ENCODE measurements around the gene PNMT. TPM values are rescaled to one million over a fixed set of nuclear protein-coding genes. Genes with fewer than 3 reads are reported as not detected.
A peak's percentile ranks its signal among the peaks of the same experiment; 100 is the strongest.
"Not testable (repeated sequence)": the region's sequence is repeated elsewhere in the genome, so short reads cannot be mapped to it uniquely, and the experiment has no call there.

Gene PNMT
- total RNA-seq, 1 donor from 2014 or later, result 3.3 TPM

- TF ChIP-seq, protein P1, sequence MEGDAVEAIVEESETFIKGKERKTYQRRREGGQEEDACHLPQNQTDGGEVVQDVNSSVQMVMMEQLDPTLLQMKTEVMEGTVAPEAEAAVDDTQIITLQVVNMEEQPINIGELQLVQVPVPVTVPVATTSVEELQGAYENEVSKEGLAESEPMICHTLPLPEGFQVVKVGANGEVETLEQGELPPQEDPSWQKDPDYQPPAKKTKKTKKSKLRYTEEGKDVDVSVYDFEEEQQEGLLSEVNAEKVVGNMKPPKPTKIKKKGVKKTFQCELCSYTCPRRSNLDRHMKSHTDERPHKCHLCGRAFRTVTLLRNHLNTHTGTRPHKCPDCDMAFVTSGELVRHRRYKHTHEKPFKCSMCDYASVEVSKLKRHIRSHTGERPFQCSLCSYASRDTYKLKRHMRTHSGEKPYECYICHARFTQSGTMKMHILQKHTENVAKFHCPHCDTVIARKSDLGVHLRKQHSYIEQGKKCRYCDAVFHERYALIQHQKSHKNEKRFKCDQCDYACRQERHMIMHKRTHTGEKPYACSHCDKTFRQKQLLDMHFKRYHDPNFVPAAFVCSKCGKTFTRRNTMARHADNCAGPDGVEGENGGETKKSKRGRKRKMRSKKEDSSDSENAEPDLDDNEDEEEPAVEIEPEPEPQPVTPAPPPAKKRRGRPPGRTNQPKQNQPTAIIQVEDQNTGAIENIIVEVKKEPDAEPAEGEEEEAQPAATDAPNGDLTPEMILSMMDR (conservative IDR thresholded peaks at IDR 0.05), result no peak
- H3K36me3 Mint-ChIP-seq, result no peaks in the 10 kb centered on the region
- no peaks in the 10 kb centered on the region for H3K9me3 Mint-ChIP-seq
- H3K27ac Mint-ChIP-seq, result peak overlapping the region; percentile 42
- no peak for DNase-seq (ENCODE audit: extremely low spot score, unreplicated experiment)
- no peak overlapping the region for H3K4me3 Mint-ChIP-seq
- peaks cover 19% of the 10 kb centered on the region for H3K4me1 Mint-ChIP-seq (ENCODE audit: unreplicated experiment)
- H3K27me3 Mint-ChIP-seq, result no peaks in the 10 kb centered on the region
Observed at GRCh38 chr17:39706921-39707337, 38.7 kb downstream of the PNMT start.

GRCh38 chr17:39709319-39709997 lies 41.2 kb downstream of the PNMT start:
- H3K36me3 Mint-ChIP-seq, result peaks cover 6% of the 10 kb centered on the region
- TF ChIP-seq, protein P1 (conservative IDR thresholded peaks at IDR 0.05), result no peak
- DNase-seq (ENCODE audit: extremely low spot score, unreplicated experiment), result no peak
- H3K9me3 Mint-ChIP-seq, result no peaks in the 10 kb centered on the region
- no peak overlapping the region for H3K4me3 Mint-ChIP-seq
- H3K4me1 Mint-ChIP-seq (ENCODE audit: unreplicated experiment), result peaks cover 5% of the 10 kb centered on the region
- no peak overlapping the region for H3K27ac Mint-ChIP-seq
- no peaks in the 10 kb centered on the region for H3K27me3 Mint-ChIP-seq

- Mint-ChIP-seq H3K27me3 (no peaks in the 10 kb centered on the region), H3K9me3 (no peaks in the 10 kb centered on the region), H3K36me3 (peaks cover 6% of the 10 kb centered on the region), H3K4me3 (no peak overlapping the region), H3K4me1 (ENCODE audit: unreplicated experiment) (no peaks in the 10 kb centered on the region), H3K27ac (no peak overlapping the region)
- TF ChIP-seq, protein P1 (conservative IDR thresholded peaks at IDR 0.05), result no peak
- DNase-seq (ENCODE audit: extremely low spot score, unreplicated experiment), result no peak
Observed at GRCh38 chr17:39709998-39710964, 42.0 kb downstream of the PNMT start.

DNA sequence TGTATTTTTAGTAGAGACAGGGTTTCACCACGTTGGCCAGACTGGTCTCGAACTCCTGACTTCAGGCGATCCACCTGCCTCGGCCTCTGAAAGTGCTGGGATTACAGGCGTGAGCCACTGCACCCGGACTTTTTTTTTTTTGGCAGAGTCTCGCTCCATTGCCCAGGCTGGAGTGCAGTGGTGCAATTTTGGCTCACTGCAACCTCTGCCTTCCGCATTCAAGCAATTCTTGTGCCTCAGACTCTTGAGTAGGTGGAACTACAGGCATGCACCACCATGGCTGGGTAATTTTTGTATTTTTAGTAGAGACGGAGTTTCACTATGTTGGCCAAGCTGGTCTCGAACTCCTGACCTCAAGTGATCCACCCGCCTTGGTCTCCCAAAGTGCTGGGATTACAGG lies 42.8 kb downstream of the PNMT start:
- not testable (repeated sequence) for H3K4me1 Mint-ChIP-seq (ENCODE audit: unreplicated experiment); H3K36me3 Mint-ChIP-seq; DNase-seq (ENCODE audit: extremely low spot score, unreplicated experiment); H3K9me3 Mint-ChIP-seq; H3K4me3 Mint-ChIP-seq; H3K27ac Mint-ChIP-seq; H3K27me3 Mint-ChIP-seq

- TF ChIP-seq, protein P1 (conservative IDR thresholded peaks at IDR 0.05), result no peak
- Mint-ChIP-seq H3K27ac (no peak overlapping the region), H3K4me1 (ENCODE audit: unreplicated experiment) (no peaks in the 10 kb centered on the region), H3K36me3 (peaks cover 6% of the 10 kb centered on the region), H3K27me3 (no peaks in the 10 kb centered on the region), H3K9me3 (no peaks in the 10 kb centered on the region), H3K4me3 (no peak overlapping the region)
- no peak for DNase-seq (ENCODE audit: extremely low spot score, unreplicated experiment)
Observed at GRCh38 chr17:39711851-39712250, 43.6 kb downstream of the PNMT start.

DNA sequence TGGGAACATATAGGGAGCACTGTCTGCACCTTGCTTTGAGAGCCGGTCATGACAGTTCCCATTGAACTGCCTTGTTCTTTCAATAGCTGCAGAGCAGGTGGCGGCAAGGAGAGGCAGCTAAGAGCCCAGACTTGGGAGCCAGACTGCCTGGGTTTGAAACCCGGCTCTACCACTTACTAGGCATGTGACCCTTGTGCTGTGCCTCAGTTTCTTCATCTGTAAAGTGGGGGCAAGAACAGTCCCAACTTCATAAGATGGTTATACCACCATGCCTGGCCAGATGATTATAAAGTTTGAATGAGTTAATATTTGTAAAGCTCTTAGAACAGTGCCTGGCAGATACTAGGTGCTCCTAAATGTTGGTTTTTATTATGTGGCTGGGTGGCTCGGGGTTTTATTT lies 46.0 kb downstream of the PNMT start:
- no peaks in the 10 kb centered on the region for H3K9me3 Mint-ChIP-seq
- DNase-seq (ENCODE audit: extremely low spot score, unreplicated experiment), result no peak
- H3K27me3 Mint-ChIP-seq, result no peaks in the 10 kb centered on the region
- no peak overlapping the region for H3K27ac Mint-ChIP-seq
- peaks cover 6% of the 10 kb centered on the region for H3K36me3 Mint-ChIP-seq
- no peaks in the 10 kb centered on the region for H3K4me1 Mint-ChIP-seq (ENCODE audit: unreplicated experiment)
- no peak overlapping the region for H3K4me3 Mint-ChIP-seq
- TF ChIP-seq, protein P1 (conservative IDR thresholded peaks at IDR 0.05), result no peak
